ENCODE data around the gene MEOX1.

MEOX1 gene

GRCh38 chr17:43648916-43649315, 12.8 kb downstream of the MEOX1 start:
- TF ChIP-seq CTCF (IDR thresholded peaks at IDR 0.05; ENCODE audit: insufficient read depth, low read length, poor library complexity, severe bottlenecking) (no peak), EZH2phosphoT487 (conservative IDR thresholded peaks at IDR 0.05; ENCODE audit: low read length) (no peak)

GRCh38 chr17:43645765-43646481, 15.8 kb downstream of the MEOX1 start:
- H3K4me3 ChIP-seq (ENCODE audit: insufficient read depth, low read length, poor library complexity, severe bottlenecking), result no peak overlapping the region
- H3K9me3 ChIP-seq (ENCODE audit: insufficient read depth, low read length), result no peaks in the 10 kb centered on the region
- H3F3A ChIP-seq (ENCODE audit: insufficient read depth), result no peaks in the 10 kb centered on the region
- no peaks in the 10 kb centered on the region for H4K20me1 ChIP-seq (ENCODE audit: low read depth, low read length)
- H3K36me3 ChIP-seq (ENCODE audit: low read length), result no peaks in the 10 kb centered on the region
- no peaks in the 10 kb centered on the region for H3K27me3 ChIP-seq (ENCODE audit: low read length)
- no peaks in the 10 kb centered on the region for H3K79me2 ChIP-seq (ENCODE audit: insufficient read depth, low read length)
- TF ChIP-seq CTCF (IDR thresholded peaks at IDR 0.05; ENCODE audit: insufficient read depth, low read length, poor library complexity, severe bottlenecking), result no peak
- no peak for TF ChIP-seq EZH2phosphoT487 (conservative IDR thresholded peaks at IDR 0.05; ENCODE audit: low read length)
- no peak overlapping the region for H2AFZ ChIP-seq (ENCODE audit: low read depth, low read length, severe bottlenecking)
- H3K9ac ChIP-seq (ENCODE audit: low read length), result no peak overlapping the region
- no peak overlapping the region for H3K27ac ChIP-seq (ENCODE audit: low read depth, low read length)
- H3K9me2 ChIP-seq (replicated peaks; ENCODE audit: insufficient read depth, low read length), result no peaks in the 10 kb centered on the region
- H3K4me2 ChIP-seq (ENCODE audit: low read depth, low read length, poor library complexity, severe bottlenecking), result no peak overlapping the region

More at GRCh38 chr17:43648916-43649315, 12.8 kb downstream of the MEOX1 start:
- H3K9me3 ChIP-seq (ENCODE audit: insufficient read depth, low read length), result no peaks in the 10 kb centered on the region
- H3K4me3 ChIP-seq (ENCODE audit: insufficient read depth, low read length, poor library complexity, severe bottlenecking), result no peak overlapping the region
- no peak overlapping the region for H3K4me2 ChIP-seq (ENCODE audit: low read depth, low read length, poor library complexity, severe bottlenecking)
- H4K20me1 ChIP-seq (ENCODE audit: low read depth, low read length), result no peaks in the 10 kb centered on the region
- no peak overlapping the region for H2AFZ ChIP-seq (ENCODE audit: low read depth, low read length, severe bottlenecking)
- no peaks in the 10 kb centered on the region for H3K79me2 ChIP-seq (ENCODE audit: insufficient read depth, low read length)
- no peaks in the 10 kb centered on the region for H3K27me3 ChIP-seq (ENCODE audit: low read length)
- no peak overlapping the region for H3K27ac ChIP-seq (ENCODE audit: low read depth, low read length)
- no peak overlapping the region for H3K9ac ChIP-seq (ENCODE audit: low read length)
- no peaks in the 10 kb centered on the region for H3F3A ChIP-seq (ENCODE audit: insufficient read depth)
- H3K9me2 ChIP-seq (replicated peaks; ENCODE audit: insufficient read depth, low read length), result no peaks in the 10 kb centered on the region
- no peaks in the 10 kb centered on the region for H3K36me3 ChIP-seq (ENCODE audit: low read length)

GRCh38 chr17:43645450-43645764, 16.3 kb downstream of the MEOX1 start:
- TF ChIP-seq CTCF (IDR thresholded peaks at IDR 0.05; ENCODE audit: insufficient read depth, low read length, poor library complexity, severe bottlenecking) (no peak), EZH2phosphoT487 (conservative IDR thresholded peaks at IDR 0.05; ENCODE audit: low read length) (no peak)
- Histone ChIP-seq H3K4me2 (ENCODE audit: low read depth, low read length, poor library complexity, severe bottlenecking) (no peak overlapping the region), H3K36me3 (ENCODE audit: low read length) (no peaks in the 10 kb centered on the region), H3K9me3 (ENCODE audit: insufficient read depth, low read length) (no peaks in the 10 kb centered on the region), H3F3A (ENCODE audit: insufficient read depth) (no peaks in the 10 kb centered on the region), H3K27ac (ENCODE audit: low read depth, low read length) (no peak overlapping the region), H3K27me3 (ENCODE audit: low read length) (no peaks in the 10 kb centered on the region), H2AFZ (ENCODE audit: low read depth, low read length, severe bottlenecking) (no peak overlapping the region), H3K79me2 (ENCODE audit: insufficient read depth, low read length) (no peaks in the 10 kb centered on the region), H4K20me1 (ENCODE audit: low read depth, low read length) (no peaks in the 10 kb centered on the region), H3K9ac (ENCODE audit: low read length) (no peak overlapping the region), H3K4me3 (ENCODE audit: insufficient read depth, low read length, poor library complexity, severe bottlenecking) (no peak overlapping the region), H3K9me2 (replicated peaks; ENCODE audit: insufficient read depth, low read length) (no peaks in the 10 kb centered on the region)

All from SU-DHL-6 (cell line).